Kidney (tissue), 14 donors: ENCODE data around the gene CTXND1. TPM values are rescaled to one million over a fixed set of nuclear protein-coding genes. Genes with fewer than 3 reads are reported as not detected.

ENCODE experiments used
- DNase-seq, 5 donors: peaks; one replicate each; pipeline ENCODE4 v3.0.0-alpha.2; 2013 to 2020
- FAIRE-seq: peaks from 2 replicates; lab custom pipeline; 2012; peaks lifted over from hg19 to GRCh38; lab: Jason Lieb, UNC
- H3K27ac ChIP-seq, 2 donors: one replicate each; pipeline ENCODE4 v1.7.0; 2013; ENCODE audit warnings: low read depth in 2 of 2, low read length in 2 of 2, inconsistent platforms in 1 of 2
- H3K27me3 ChIP-seq: one replicate; pipeline ENCODE4 v1.7.1; 2013; ENCODE audit warnings: low read length, inconsistent platforms; ENCODE audit not compliant: control insufficient read depth, insufficient read depth
- H3K36me3 ChIP-seq, 3 donors: one replicate each; pipeline versions ENCODE4 v1.7.0 to v1.7.1; 2013; ENCODE audit warnings: low read length in 3 of 3, control low read depth in 1 of 3, inconsistent platforms in 1 of 3; ENCODE audit not compliant: insufficient read depth in 3 of 3, control insufficient read depth in 2 of 3
- H3K4me1 ChIP-seq, 3 donors: one replicate each; pipeline versions ENCODE4 v1.7.0 to v1.7.1; 2013; ENCODE audit warnings: low read length in 3 of 3, inconsistent platforms in 1 of 3, low read depth in 1 of 3; ENCODE audit not compliant: control insufficient read depth in 2 of 3, insufficient read depth in 2 of 3
- H3K4me3 ChIP-seq, 3 donors: one replicate each; pipeline versions ENCODE4 v1.7.0 to v1.8.1; 2013; ENCODE audit warnings: low read length in 3 of 3, control low read depth in 1 of 3, inconsistent platforms in 1 of 3
- H3K9ac ChIP-seq, 3 donors: one replicate each; pipeline versions ENCODE4 v1.7.0 to v1.7.1; 2013; ENCODE audit warnings: low read length in 3 of 3, control low read depth in 1 of 3, inconsistent platforms in 1 of 3
- H3K9me3 ChIP-seq, 3 donors: one replicate each; pipeline versions ENCODE4 v1.7.0 to v1.7.1; 2013; ENCODE audit warnings: low read length in 3 of 3, control low read depth in 1 of 3, inconsistent platforms in 1 of 3; ENCODE audit not compliant: control insufficient read depth in 2 of 3, insufficient read depth in 1 of 3
- CTCF ChIP-seq: IDR thresholded peaks from 3 replicates; pipeline ENCODE4 v1.5.1; 2012; ENCODE audit warnings: mild to moderate bottlenecking, moderate library complexity, borderline replicate concordance; ENCODE audit not compliant: insufficient read depth; ENCODE audit errors: extremely low read depth
- intact Hi-C: fragments of 100-400 bp; cut with DNase I; formaldehyde crosslinking; loops from one replicate; pipeline ENCODE4 v1.11.1; 2022
- polyA plus RNA-seq: library from polyadenylated mRNA; stranded (reverse); fragments of 350-450 nt; fragmentation: Illumina TruSeq; extraction: RNeasy Lipid Tissue Mini Kit (QIAGEN cat#74804); gene quantifications from one replicate; pipeline ENCODE4 v1.2.3, GENCODE V29; 2014; ENCODE audit warnings: low read depth, low replicate concordance; ENCODE audit not compliant: insufficient read depth
- total RNA-seq: library from RNA; stranded (reverse); fragmentation: NEBNext Ultra II Directional; extraction: Animal tissue kit (Norgen Biotek cat#: 25700); gene quantifications from one replicate; pipeline ENCODE4 v1.2.1, GENCODE V29; 2021
- donor health status: control.
- donor health status: control.
- donor health status: control.
- donor health status: control.
- donor health status: control.
- donor health status: DM: yes; HTN: yes; CAD: no.
- donor health status: Normal renal cell carcinoma (clear cell type).

Gene CTXND1
- total and polyA plus RNA-seq, 2 donors from 2014 or later: 2.2 to 2.8 TPM

- H3K4me1 ChIP-seq: no peaks in the 10 kb centered on the region
- H3K27ac ChIP-seq: no peak overlapping the region
- H3K27me3 ChIP-seq: no peaks in the 10 kb centered on the region
- H3K9me3 ChIP-seq: no peaks in the 10 kb centered on the region
- intact Hi-C loops: no loop called here
- no peak for FAIRE-seq
- TF ChIP-seq CTCF: no peak
- H3K4me3 ChIP-seq: no peak overlapping the region
- DNase-seq: peak in 4 of 5 donors; percentile 55 to 67 (median 60)
- no peak overlapping the region for H3K9ac ChIP-seq
- H3K36me3 ChIP-seq: no peaks in the 10 kb centered on the region
Observed at GRCh38 chr15:80289528-80290495, 37.8 kb upstream of the CTXND1 start.

GRCh38 chr15:80288131-80288530, 36.1 kb upstream of the CTXND1 start:
- Histone ChIP-seq H3K36me3 (no peaks in the 10 kb centered on the region), H3K9ac (no peak overlapping the region), H3K4me3 (no peak overlapping the region), H3K9me3 (no peaks in the 10 kb centered on the region), H3K4me1 (no peaks in the 10 kb centered on the region), H3K27me3 (no peaks in the 10 kb centered on the region), H3K27ac (no peak overlapping the region)
- DNase-seq (no peak), FAIRE-seq (no peak)
- TF ChIP-seq CTCF: no peak
- intact Hi-C loops: no loop called here

- no peak overlapping the region for H3K9ac ChIP-seq
- no peaks in the 10 kb centered on the region for H3K4me1 ChIP-seq
- H3K27me3 ChIP-seq: no peaks in the 10 kb centered on the region
- H3K36me3 ChIP-seq: no peaks in the 10 kb centered on the region
- intact Hi-C loops: no loop called here
- no peak for DNase-seq
- TF ChIP-seq CTCF: no peak
- FAIRE-seq: no peak
- no peak overlapping the region for H3K4me3 ChIP-seq
- H3K27ac ChIP-seq: no peak overlapping the region
- H3K9me3 ChIP-seq: no peaks in the 10 kb centered on the region
Observed at GRCh38 chr15:80286055-80286454, 34.0 kb upstream of the CTXND1 start.
